Stimulated activated CD8-positive, alpha-beta memory T cell treated with anti-CD3 and anti-CD28 coated beads, Interleukin-15, amount 100 ng/mL, for 48 hours (primary cell): ENCODE measurements around the gene VTCN1.
"Not testable (repeated sequence)": the region's sequence is repeated elsewhere in the genome, so short reads cannot be mapped to it uniquely, and the experiment has no call there.

Source experiments
- DNase-seq, 2 donors: peaks; one replicate each; pipeline ENCODE4 v3.0.0-alpha.2; 2020; ENCODE audit warnings: low read depth in 2 of 2

Gene VTCN1

GRCh38 chr1:117123274-117123673, 87.5 kb downstream of the VTCN1 start:
- no peak for DNase-seq

- DNase-seq, result no peak
These were observed 88.2 kb downstream of the VTCN1 start for GRCh38 chr1:117122330-117123025.

GRCh38 chr1:117121589-117122329, 89.0 kb downstream of the VTCN1 start, which contains the start of gene TRIM45:
Gene TRIM45, minus strand, starts transcription at chr1:117121749. Its CDS starts 548 bp downstream, at chr1:117121201.
- peak; percentile 69 to 75 for DNase-seq

- peak in 1 of 2 donors; percentile 4 for DNase-seq
These were observed 89.7 kb downstream of the VTCN1 start for GRCh38 chr1:117120774-117121588.

- not testable (repeated sequence) for DNase-seq
These were observed 91.6 kb downstream of the VTCN1 start for GRCh38 chr1:117119144-117119543.

GRCh38 chr1:117118137-117118536, 92.6 kb downstream of the VTCN1 start:
- no peak for DNase-seq

- DNase-seq, result no peak
These were observed 93.0 kb downstream of the VTCN1 start for GRCh38 chr1:117117697-117118096.

GRCh38 chr1:117116784-117117130, 94.0 kb downstream of the VTCN1 start:
- DNase-seq, result no peak

GRCh38 chr1:117116090-117116783, 94.5 kb downstream of the VTCN1 start:
- DNase-seq, result no peak

- no peak for DNase-seq
These were observed 95.8 kb downstream of the VTCN1 start for GRCh38 chr1:117114877-117115276.

- no peak for DNase-seq
These were observed 97.5 kb downstream of the VTCN1 start for GRCh38 chr1:117113199-117113598.

- no peak for DNase-seq
These were observed 98.5 kb downstream of the VTCN1 start for GRCh38 chr1:117112047-117112717.

GRCh38 chr1:117110774-117111173, 100.0 kb downstream of the VTCN1 start:
- DNase-seq, result no peak

GRCh38 chr1:117107364-117107763, 103.4 kb downstream of the VTCN1 start:
- DNase-seq, result no peak

GRCh38 chr1:117106478-117106877, 104.2 kb downstream of the VTCN1 start:
- DNase-seq, result no peak

GRCh38 chr1:117105722-117106121, 105.0 kb downstream of the VTCN1 start:
- no peak for DNase-seq

- DNase-seq, result no peak
These were observed 105.7 kb downstream of the VTCN1 start for GRCh38 chr1:117104986-117105385.

- DNase-seq, result not testable (repeated sequence)
These were observed 108.9 kb downstream of the VTCN1 start for GRCh38 chr1:117101858-117102257.

GRCh38 chr1:117101334-117101733, 109.4 kb downstream of the VTCN1 start:
- no peak for DNase-seq

- no peak for DNase-seq
These were observed 112.3 kb downstream of the VTCN1 start for GRCh38 chr1:117098287-117098890.

- DNase-seq, result no peak
These were observed 113.3 kb downstream of the VTCN1 start for GRCh38 chr1:117097443-117097842.
